B cell (primary cell): ENCODE results near the gene GAR1.

ENCODE experiments used
- CTCF ChIP-seq: fragments of 200-600 bp; IDR thresholded peaks from one replicate; pipeline ENCODE4 v1.8.0; 2022; ENCODE audit warnings: antibody characterized with exemption, mild to moderate bottlenecking
- EZH2 ChIP-seq: IDR thresholded peaks from 2 replicates; pipeline ENCODE4 v1.6.1; 2012; ENCODE audit warnings: borderline replicate concordance, low read depth, mild to moderate bottlenecking, moderate library complexity, low read length; ENCODE audit not compliant: insufficient read depth, poor library complexity, severe bottlenecking

- TF ChIP-seq CTCF (no peak), EZH2 (no peak)
These were observed 4.8 kb upstream of the GAR1 start for GRCh38 chr4:109810552-109811387.
